NB4 (cell line): ENCODE results near the gene EHMT1.

Experiments used
- POLR2A ChIP-seq: IDR thresholded peaks from 2 replicates; pipeline ENCODE4 v1.6.1; 2011; ENCODE audit warnings: mild to moderate bottlenecking; ENCODE audit not compliant: insufficient read length; ENCODE audit errors: extremely low read depth
- TF ChIP-seq, protein P1 (sequence below): IDR thresholded peaks from one replicate; pipeline ENCODE4 v1.5.1; 2012; ENCODE audit warnings: low read depth, low read length
- TF ChIP-seq, protein P2 (sequence below): IDR thresholded peaks from 2 replicates; pipeline ENCODE4 v1.6.1; 2011; ENCODE audit warnings: low read depth, low read length

DNA sequence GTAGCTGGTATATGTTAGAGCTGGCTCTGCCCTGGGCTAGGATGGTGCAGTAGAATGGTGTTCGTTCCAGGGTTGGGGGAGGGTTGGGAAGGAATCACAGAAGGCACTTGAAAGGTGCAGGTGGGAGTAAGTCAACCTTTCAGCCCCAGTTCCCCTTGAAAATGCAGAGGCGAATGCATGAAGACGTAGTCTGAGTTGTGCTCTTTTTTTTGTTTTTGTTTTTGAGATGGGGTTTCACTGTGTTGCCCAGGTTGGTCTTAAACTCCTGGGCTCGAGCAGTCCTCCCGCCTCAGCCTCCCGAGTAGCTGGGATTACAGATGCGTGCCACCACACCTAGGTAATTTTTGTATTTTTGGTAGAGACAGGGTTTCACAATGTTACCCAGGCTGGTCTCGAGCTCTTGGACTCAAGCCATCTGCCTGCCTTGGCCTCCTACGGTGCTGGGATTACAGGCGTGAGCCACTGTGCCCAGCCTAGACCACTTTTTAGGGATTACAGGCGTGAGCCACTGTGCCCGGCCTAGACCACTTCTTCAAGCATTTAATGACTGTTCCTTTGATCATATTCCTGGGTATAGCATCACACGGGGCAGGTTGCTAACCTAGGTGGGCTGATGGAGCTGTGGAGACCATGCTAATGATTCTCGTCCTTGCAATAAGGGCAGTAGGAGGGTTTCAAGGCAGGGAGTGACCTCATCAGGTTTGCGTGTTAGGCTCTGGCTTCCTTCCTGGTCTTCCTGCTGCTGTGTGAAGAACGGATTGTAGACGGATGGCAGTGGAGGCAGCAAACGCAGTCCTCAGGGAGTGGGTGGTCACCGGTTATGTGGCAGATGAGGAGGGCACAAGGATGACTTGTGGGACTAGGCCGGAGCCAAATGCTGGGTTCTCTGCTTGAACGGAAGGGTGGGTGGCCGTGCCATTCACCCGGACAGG lies 13.7 kb downstream of the EHMT1 start:
- TF ChIP-seq, protein P1, sequence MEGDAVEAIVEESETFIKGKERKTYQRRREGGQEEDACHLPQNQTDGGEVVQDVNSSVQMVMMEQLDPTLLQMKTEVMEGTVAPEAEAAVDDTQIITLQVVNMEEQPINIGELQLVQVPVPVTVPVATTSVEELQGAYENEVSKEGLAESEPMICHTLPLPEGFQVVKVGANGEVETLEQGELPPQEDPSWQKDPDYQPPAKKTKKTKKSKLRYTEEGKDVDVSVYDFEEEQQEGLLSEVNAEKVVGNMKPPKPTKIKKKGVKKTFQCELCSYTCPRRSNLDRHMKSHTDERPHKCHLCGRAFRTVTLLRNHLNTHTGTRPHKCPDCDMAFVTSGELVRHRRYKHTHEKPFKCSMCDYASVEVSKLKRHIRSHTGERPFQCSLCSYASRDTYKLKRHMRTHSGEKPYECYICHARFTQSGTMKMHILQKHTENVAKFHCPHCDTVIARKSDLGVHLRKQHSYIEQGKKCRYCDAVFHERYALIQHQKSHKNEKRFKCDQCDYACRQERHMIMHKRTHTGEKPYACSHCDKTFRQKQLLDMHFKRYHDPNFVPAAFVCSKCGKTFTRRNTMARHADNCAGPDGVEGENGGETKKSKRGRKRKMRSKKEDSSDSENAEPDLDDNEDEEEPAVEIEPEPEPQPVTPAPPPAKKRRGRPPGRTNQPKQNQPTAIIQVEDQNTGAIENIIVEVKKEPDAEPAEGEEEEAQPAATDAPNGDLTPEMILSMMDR, result no peak
- no peak for TF ChIP-seq POLR2A
- TF ChIP-seq, protein P2, sequence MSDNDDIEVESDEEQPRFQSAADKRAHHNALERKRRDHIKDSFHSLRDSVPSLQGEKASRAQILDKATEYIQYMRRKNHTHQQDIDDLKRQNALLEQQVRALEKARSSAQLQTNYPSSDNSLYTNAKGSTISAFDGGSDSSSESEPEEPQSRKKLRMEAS, result no peak
